ENCODE data around the gene ACTL8.

The ACTL8 gene

DNA sequence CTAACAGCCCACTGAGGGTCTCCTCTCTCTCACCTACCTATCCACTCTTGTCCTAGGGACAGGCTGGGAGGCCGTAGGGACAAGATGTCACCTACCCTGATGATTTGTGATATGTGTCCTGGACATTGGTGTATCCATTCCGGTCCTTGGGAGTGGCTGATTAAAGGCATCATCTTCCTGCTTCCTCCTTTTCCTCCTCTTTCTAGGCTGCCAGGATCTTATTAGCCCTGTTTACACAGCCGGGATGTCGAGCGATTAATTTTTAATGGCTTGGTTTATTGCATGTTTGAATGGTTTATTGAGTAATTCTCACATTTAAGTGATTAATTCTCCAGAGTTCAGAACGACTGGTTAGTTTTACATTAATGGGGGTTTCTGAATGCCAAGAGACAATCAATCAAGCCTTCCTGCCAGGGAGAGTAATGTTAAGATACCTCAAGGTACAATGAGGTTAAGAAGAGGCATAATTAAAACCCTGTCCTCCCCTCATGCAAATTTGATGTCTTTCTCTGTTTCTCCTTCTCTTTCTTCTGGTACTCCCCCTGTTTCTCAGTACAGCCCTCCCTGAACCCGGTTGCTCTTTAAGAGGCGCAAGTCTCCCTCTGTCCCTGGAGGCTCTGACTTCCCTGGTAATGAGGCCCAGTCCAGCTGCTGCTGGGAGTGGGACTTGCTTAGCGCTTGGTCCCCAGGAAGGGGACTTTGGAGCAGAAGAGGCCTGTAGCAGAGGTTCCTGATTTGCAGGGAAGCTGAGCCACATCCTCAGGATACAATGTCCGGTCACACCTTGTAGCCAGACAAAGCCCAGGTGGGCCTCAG is 50.9 kb downstream of the ACTL8 start:
- DNase-seq (ENCODE audit: low read depth in 2 of 2), result no peak

GRCh38 chr1:17808816-17809215 is 53.7 kb downstream of the ACTL8 start:
- no peak for DNase-seq (ENCODE audit: low read depth in 2 of 2)

DNA sequence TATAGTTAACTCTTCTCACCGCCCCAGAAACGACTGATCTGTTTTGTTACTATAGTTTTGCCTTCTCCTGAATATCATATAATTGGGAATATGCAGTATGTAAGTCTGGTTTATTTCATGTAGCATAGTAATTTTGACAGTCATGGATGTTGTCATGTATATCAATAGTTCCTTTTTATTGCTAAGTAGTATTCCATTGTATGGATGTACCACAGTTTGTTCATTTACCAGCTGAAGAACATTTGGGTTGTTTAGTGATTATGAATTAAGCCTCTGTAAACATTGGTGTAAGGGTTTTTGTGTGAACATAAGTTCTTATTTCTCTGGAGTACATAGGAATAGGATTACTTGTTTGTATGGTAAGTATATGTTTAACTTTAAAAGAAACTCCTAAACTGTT is 55.5 kb downstream of the ACTL8 start:
- DNase-seq (ENCODE audit: low read depth in 2 of 2), result no peak

GRCh38 chr1:17816511-17816910 is 61.4 kb downstream of the ACTL8 start:
- no peak for DNase-seq (ENCODE audit: low read depth in 2 of 2)

GRCh38 chr1:17819129-17819802 is 64.1 kb downstream of the ACTL8 start:
- no peak for DNase-seq (ENCODE audit: low read depth in 2 of 2)

DNA sequence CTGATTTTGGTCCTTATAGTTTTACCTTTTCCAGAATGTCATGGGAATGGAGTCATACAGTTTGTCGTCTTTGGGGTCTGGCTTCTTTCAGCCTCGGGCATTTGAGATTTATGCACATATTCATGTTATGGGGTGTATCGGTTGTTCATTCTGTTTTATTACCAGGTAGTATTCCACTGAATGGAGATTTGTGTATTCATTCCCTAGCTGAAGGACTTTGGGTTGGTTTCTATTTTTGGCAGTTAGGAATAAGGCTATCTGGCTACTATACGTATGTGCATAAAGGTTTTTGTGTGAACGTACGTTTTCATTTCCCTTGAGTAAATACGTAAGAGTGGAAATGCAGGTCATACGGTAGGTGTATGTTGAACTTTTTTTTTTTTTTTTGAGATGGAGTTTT is 65.1 kb downstream of the ACTL8 start:
- DNase-seq (ENCODE audit: low read depth in 2 of 2), result no peak

- no peak for DNase-seq (ENCODE audit: low read depth in 2 of 2)
These were observed 67.8 kb downstream of the ACTL8 start for GRCh38 chr1:17822741-17823426.

- DNase-seq (ENCODE audit: low read depth in 2 of 2), result no peak
These were observed 70.4 kb downstream of the ACTL8 start for GRCh38 chr1:17825273-17826164.

GRCh38 chr1:17826165-17826488 is 71.0 kb downstream of the ACTL8 start:
- peak in 1 of 2 donors; percentile 3 for DNase-seq (ENCODE audit: low read depth in 2 of 2)

DNA sequence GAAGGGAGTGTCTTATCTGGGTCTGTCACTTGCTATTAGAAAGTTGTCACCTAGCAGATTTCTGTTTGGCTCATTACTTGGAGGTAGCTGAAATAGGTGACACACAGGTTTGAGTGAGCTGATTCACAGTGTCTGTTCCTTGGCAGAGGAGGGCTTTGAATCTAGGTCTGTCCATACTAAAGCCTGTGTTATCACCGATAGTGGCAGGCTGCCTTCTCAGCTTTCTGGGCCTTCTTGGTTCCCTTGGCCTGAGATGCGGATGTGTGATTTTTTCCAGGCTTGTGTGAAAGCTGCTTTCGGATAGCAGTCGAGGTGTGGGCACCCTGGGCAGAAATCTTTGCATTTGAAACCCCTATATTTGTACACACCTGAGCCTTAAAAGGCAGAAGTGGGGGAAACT is 73.9 kb downstream of the ACTL8 start:
- DNase-seq (ENCODE audit: low read depth in 2 of 2), result no peak

GRCh38 chr1:17829579-17829978 is 74.4 kb downstream of the ACTL8 start:
- DNase-seq (ENCODE audit: low read depth in 2 of 2), result no peak

GRCh38 chr1:17831597-17831996 is 76.5 kb downstream of the ACTL8 start:
- DNase-seq (ENCODE audit: low read depth in 2 of 2), result no peak

DNA sequence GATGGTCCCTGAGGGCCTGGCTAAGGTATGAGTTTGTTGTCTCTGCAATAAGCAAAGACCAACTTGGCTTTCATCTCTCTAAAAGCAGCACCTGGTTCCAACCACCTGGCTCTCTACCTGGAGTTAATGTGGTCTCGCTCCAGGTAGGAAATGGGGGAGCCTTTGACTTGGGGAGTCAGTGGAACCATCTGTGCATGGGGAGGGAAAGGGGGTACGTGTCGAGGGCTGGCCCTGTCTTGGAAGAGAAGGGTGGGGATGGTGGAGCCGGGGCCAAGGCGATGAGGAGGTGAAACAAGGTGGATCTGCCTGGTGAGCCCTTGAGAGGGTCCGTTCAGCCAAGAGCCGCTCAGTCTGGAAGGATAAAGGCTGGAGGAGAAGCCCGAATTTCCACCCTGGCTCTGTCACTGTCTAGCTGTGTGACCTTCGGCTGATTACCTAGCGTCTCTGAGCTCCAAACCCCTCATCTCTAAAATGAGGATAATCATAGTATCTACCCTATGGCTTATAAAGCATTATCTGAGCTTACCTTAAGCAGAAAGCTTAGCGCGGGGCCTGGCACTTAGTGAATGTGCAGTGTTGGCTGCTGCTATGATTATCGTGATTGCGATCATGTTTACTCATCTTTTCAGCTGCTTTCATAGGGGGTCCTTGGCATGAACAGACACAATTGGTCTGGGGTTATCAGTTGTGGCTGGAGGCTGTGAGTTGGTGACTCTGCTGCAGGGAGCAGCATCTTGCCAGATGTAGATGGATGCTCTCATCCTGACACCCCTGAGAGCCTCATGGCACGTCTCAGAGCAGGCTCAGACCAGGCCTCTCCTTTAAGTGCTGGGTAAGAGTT is 78.7 kb downstream of the ACTL8 start:
- no peak for DNase-seq (ENCODE audit: low read depth in 2 of 2)

DNA sequence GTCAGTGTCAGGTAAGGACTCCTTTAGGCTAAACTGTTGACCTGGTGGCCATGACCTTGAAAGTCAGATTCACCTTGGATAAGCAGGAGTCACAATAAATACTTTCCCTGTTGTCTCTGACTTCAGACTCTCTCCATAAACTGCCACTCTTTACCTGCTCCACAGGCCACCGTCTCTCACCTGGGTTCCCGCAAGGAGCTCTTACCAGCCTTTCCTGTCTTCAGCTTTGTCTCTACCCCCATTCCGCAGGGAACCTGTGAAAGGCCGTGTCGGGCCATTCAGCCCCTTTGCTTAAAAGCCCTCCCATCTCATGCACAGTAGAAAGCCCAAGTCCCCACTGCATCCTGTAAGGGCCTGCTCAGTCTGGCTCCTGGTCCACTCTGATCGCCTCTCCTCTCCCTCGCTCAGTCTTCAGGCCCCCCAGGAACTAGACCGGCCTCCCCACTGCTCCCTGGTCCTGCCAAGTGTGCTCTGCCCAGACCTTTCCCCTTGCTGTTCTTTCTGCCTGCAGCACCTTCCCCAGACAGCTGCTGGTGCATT is 79.5 kb downstream of the ACTL8 start:
- no peak for DNase-seq (ENCODE audit: low read depth in 2 of 2)

DNA sequence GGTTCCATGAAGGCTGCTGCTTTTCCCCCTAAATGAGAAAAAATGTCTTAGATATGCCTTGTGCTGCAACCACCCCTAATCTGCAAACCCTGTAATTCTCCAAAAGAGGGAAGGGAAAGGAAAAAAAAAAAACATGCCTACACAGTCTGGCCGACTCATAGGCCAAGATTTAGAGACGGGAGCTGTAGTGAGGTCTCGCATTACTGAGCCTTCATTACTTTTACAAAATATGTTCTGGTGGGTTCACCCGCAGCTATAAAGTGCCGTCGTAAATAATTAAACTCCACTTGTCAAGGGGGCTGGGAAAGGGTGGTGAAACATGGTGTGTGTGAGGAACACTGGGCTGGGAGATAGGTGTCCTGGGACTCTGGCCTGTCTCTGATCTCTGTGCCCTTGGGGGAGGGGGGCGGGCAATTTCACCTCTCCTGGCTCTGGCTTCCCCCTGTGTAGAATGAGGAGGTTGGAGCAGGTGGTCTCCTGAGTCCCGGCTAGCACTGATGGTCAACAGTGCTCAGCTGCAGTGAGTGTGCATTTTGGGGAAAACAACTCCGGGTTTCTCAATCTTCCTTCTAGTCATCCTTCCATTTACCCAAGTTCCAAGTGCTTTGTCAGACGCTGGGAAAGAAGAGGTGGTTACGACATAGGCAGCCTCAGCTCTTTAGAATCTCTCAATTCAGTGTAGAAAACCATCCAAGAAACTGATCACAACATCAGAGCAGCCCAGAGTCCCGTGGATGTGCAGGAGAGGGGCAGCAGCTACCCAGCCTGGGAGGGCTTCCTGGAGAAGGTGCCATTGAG is 82.3 kb downstream of the ACTL8 start:
- no peak for DNase-seq (ENCODE audit: low read depth in 2 of 2)

DNA sequence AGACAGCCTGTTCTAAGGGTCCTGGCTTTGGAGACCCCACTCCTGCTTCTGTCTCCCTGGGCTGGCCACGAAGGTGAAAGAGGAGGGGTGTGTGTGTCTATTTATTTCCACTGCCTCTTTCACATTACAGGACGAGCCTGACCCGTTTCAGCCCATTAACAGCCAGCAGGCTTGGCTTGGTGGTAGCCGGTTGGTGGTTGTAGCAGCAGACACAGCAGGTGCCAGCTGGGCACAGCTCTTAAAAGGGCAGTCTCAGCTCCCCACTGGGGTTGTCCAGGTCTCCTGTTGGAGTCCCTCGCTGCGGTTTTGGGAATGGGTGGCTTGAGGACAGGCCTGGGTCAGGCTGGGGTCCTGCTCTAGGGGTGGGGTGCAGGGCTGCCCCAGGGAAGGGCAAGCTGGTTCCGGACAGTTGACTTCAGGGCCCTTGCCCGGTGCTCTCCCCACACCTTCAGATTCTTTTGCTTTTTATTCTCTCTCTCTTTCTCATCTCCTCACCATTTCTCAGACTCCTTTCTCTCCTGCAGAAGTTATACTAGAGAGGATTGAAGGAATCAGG is 84.6 kb downstream of the ACTL8 start:
- DNase-seq (ENCODE audit: low read depth in 2 of 2), result no peak

- DNase-seq (ENCODE audit: low read depth in 2 of 2), result no peak
These were observed 86.8 kb downstream of the ACTL8 start for GRCh38 chr1:17841944-17842343.

- DNase-seq (ENCODE audit: low read depth in 2 of 2), result no peak
These were observed 87.6 kb downstream of the ACTL8 start for GRCh38 chr1:17842686-17843085.

- no peak for DNase-seq (ENCODE audit: low read depth in 2 of 2)
These were observed 89.2 kb downstream of the ACTL8 start for GRCh38 chr1:17844185-17844826.
